ENCODE measurements around the gene PCDHB10. TPM values are rescaled to one million over a fixed set of nuclear protein-coding genes. Genes with fewer than 3 reads are reported as not detected.
"Not testable (repeated sequence)": the region's sequence is repeated elsewhere in the genome, so short reads cannot be mapped to it uniquely, and the experiment has no call there.

PCDHB10 gene
- total RNA-seq, 1 experiment from 2014 or later, result not detected

GRCh38 chr5:141179371-141179770, 12.8 kb upstream of the PCDHB10 start:
- H3K9me2 ChIP-seq (ENCODE audit: insufficient read depth); H3K4me3 ChIP-seq (replicated peaks in 1 of 2; ENCODE audit: low read depth in 1 of 2, low read length in 2 of 2); H3K4me2 ChIP-seq (ENCODE audit: low read length); ATAC-seq; H3K79me2 ChIP-seq (ENCODE audit: insufficient read depth, low read length); CTCF ChIA-PET; H3K9ac ChIP-seq (ENCODE audit: low read length); H3K27ac ChIP-seq (ENCODE audit: low read depth, low read length); H3K4me1 ChIP-seq (ENCODE audit: control insufficient read depth in 1 of 2, insufficient read depth in 2 of 2, low read length in 2 of 2); intact Hi-C loops (cut with micrococcal nuclease); BruUV-seq (replicated peaks); H3K36me3 ChIP-seq (ENCODE audit: control insufficient read depth in 1 of 2, insufficient read depth in 2 of 2, low read length in 2 of 2); RAD21 ChIA-PET (ENCODE audit: low non-redundant PET in 1 of 2, low total read pairs in 2 of 2, uncharacterized antibody in 2 of 2, unreplicated experiment in 2 of 2); DNase-seq (ENCODE audit: low read depth, low spot score); POLR2A ChIA-PET; H3K27me3 ChIP-seq (ENCODE audit: insufficient read depth, low read length); H4K20me1 ChIP-seq (ENCODE audit: insufficient read depth); H2AFZ ChIP-seq (ENCODE audit: low read depth, low read length, poor library complexity, severe bottlenecking): not testable (repeated sequence)
- peaks cover 0 to 10% of the 10 kb centered on the region in 2 experiments; a peak in 2 of 4 replicates for H3K9me3 ChIP-seq (ENCODE audit: control insufficient read depth in 1 of 2, insufficient read depth in 1 of 2, low read depth in 1 of 2, low read length in 2 of 2)

- H3K4me2 ChIP-seq (ENCODE audit: low read length); H3K27me3 ChIP-seq (ENCODE audit: insufficient read depth, low read length); ATAC-seq; H4K20me1 ChIP-seq (ENCODE audit: insufficient read depth); POLR2A ChIA-PET; CTCF ChIA-PET; H3K9ac ChIP-seq (ENCODE audit: low read length); H3K79me2 ChIP-seq (ENCODE audit: insufficient read depth, low read length); H3K9me2 ChIP-seq (ENCODE audit: insufficient read depth); DNase-seq (ENCODE audit: low read depth, low spot score); H3K36me3 ChIP-seq (ENCODE audit: control insufficient read depth in 1 of 2, insufficient read depth in 2 of 2, low read length in 2 of 2); H3K4me3 ChIP-seq (replicated peaks in 1 of 2; ENCODE audit: low read depth in 1 of 2, low read length in 2 of 2); intact Hi-C loops (cut with micrococcal nuclease); H2AFZ ChIP-seq (ENCODE audit: low read depth, low read length, poor library complexity, severe bottlenecking); RAD21 ChIA-PET (ENCODE audit: low non-redundant PET in 1 of 2, low total read pairs in 2 of 2, uncharacterized antibody in 2 of 2, unreplicated experiment in 2 of 2); H3K4me1 ChIP-seq (ENCODE audit: control insufficient read depth in 1 of 2, insufficient read depth in 2 of 2, low read length in 2 of 2); BruUV-seq (replicated peaks); H3K27ac ChIP-seq (ENCODE audit: low read depth, low read length): not testable (repeated sequence)
- peaks cover 0 to 10% of the 10 kb centered on the region in 2 experiments; a peak in 2 of 4 replicates for H3K9me3 ChIP-seq (ENCODE audit: control insufficient read depth in 1 of 2, insufficient read depth in 1 of 2, low read depth in 1 of 2, low read length in 2 of 2)
Observed at GRCh38 chr5:141179876-141180275, 12.3 kb upstream of the PCDHB10 start.

DNA sequence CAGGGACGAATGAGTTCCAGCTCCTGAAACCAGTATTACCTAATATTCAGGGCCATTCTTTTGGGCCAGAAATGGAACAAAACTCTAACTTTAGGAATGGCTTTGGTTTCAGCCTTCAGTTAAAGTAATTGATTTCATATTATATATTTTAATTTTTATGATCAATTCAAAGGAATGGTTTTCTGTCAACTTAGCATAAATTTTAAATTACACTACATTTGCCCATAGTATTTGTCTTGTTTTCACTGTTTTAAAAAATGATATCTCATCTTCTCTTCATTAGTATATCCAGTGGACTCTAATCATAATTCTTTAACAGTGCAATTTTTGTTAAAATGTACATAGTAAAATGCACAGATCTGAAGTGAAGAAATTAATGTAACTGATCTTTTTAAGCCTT, 11.8 kb upstream of the PCDHB10 start:
- H2AFZ ChIP-seq (ENCODE audit: low read depth, low read length, poor library complexity, severe bottlenecking), result no peak overlapping the region
- no peaks in the 10 kb centered on the region for H3K4me1 ChIP-seq (ENCODE audit: control insufficient read depth in 1 of 2, insufficient read depth in 2 of 2, low read length in 2 of 2)
- DNase-seq (ENCODE audit: low read depth, low spot score), result no peak
- ChIA-PET CTCF (no interaction called here), RAD21 (ENCODE audit: low non-redundant PET in 1 of 2, low total read pairs in 2 of 2, uncharacterized antibody in 2 of 2, unreplicated experiment in 2 of 2) (no interaction called here), POLR2A (no interaction called here)
- no peaks in the 10 kb centered on the region for H4K20me1 ChIP-seq (ENCODE audit: insufficient read depth)
- no peaks in the 10 kb centered on the region for H3K79me2 ChIP-seq (ENCODE audit: insufficient read depth, low read length)
- ATAC-seq, result no peak
- no peaks in the 10 kb centered on the region for H3K9me2 ChIP-seq (ENCODE audit: insufficient read depth)
- no peak overlapping the region for H3K4me3 ChIP-seq (replicated peaks in 1 of 2; ENCODE audit: low read depth in 1 of 2, low read length in 2 of 2)
- H3K4me2 ChIP-seq (ENCODE audit: low read length), result no peak overlapping the region
- H3K36me3 ChIP-seq (ENCODE audit: control insufficient read depth in 1 of 2, insufficient read depth in 2 of 2, low read length in 2 of 2), result no peaks in the 10 kb centered on the region
- no peak overlapping the region for H3K9ac ChIP-seq (ENCODE audit: low read length)
- H3K27ac ChIP-seq (ENCODE audit: low read depth, low read length), result no peak overlapping the region
- intact Hi-C loops (cut with micrococcal nuclease), result no loop called here
- no TSS peak for BruUV-seq (replicated peaks)
- TF ChIP-seq POLR2A (IDR thresholded peaks at IDR 0.05; ENCODE audit: borderline replicate concordance, extremely low read depth, insufficient read depth, insufficient read length) (no peak), CBX3 (IDR thresholded peaks at IDR 0.05; ENCODE audit: low read depth) (no peak), ELF1 (IDR thresholded peaks at IDR 0.05; ENCODE audit: borderline replicate concordance, low read depth) (no peak), TCF7L2 (IDR thresholded peaks at IDR 0.05; ENCODE audit: borderline replicate concordance, extremely low read depth, insufficient read depth, insufficient read length) (no peak), RAD21 (IDR thresholded peaks at IDR 0.05; ENCODE audit: low read depth) (no peak), JUND (IDR thresholded peaks at IDR 0.05) (no peak), ZFX (IDR thresholded peaks at IDR 0.05) (no peak), EZH2phosphoT487 (IDR thresholded peaks at IDR 0.05; ENCODE audit: borderline replicate concordance) (no peak), FOSL1 (IDR thresholded peaks at IDR 0.05; ENCODE audit: low read depth) (no peak), CEBPB (IDR thresholded peaks at IDR 0.05; ENCODE audit: low read depth) (no peak), SRF (IDR thresholded peaks at IDR 0.05; ENCODE audit: low read depth) (no peak)
- TF ChIP-seq, protein P1, sequence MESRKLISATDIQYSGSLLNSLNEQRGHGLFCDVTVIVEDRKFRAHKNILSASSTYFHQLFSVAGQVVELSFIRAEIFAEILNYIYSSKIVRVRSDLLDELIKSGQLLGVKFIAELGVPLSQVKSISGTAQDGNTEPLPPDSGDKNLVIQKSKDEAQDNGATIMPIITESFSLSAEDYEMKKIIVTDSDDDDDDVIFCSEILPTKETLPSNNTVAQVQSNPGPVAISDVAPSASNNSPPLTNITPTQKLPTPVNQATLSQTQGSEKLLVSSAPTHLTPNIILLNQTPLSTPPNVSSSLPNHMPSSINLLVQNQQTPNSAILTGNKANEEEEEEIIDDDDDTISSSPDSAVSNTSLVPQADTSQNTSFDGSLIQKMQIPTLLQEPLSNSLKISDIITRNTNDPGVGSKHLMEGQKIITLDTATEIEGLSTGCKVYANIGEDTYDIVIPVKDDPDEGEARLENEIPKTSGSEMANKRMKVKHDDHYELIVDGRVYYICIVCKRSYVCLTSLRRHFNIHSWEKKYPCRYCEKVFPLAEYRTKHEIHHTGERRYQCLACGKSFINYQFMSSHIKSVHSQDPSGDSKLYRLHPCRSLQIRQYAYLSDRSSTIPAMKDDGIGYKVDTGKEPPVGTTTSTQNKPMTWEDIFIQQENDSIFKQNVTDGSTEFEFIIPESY (IDR thresholded peaks at IDR 0.05; ENCODE audit: extremely low read depth, insufficient replicate concordance, low read length), result no peak
- TF ChIP-seq, protein P2, sequence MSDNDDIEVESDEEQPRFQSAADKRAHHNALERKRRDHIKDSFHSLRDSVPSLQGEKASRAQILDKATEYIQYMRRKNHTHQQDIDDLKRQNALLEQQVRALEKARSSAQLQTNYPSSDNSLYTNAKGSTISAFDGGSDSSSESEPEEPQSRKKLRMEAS (IDR thresholded peaks at IDR 0.05), result no peak
- no peaks in the 10 kb centered on the region for H3K27me3 ChIP-seq (ENCODE audit: insufficient read depth, low read length)
- H3K9me3 ChIP-seq (ENCODE audit: control insufficient read depth in 1 of 2, insufficient read depth in 1 of 2, low read depth in 1 of 2, low read length in 2 of 2), result peaks cover 0 to 10% of the 10 kb centered on the region in 2 experiments; a peak in 2 of 4 replicates

Measured in HCT116 (cell line).